GM10266 (cell line): ENCODE data around the gene DEXI.

ENCODE experiments used
- DNase-seq: peaks from one replicate; pipeline ENCODE4 v3.0.0; 2012; ENCODE audit errors: extremely low spot score
- CTCF ChIP-seq: IDR thresholded peaks from 2 replicates; pipeline ENCODE4 v1.5.1; 2012; ENCODE audit warnings: mild to moderate bottlenecking, low read depth; ENCODE audit not compliant: control insufficient read depth, insufficient read depth; ENCODE audit errors: missing control alignments

The DEXI gene

DNA sequence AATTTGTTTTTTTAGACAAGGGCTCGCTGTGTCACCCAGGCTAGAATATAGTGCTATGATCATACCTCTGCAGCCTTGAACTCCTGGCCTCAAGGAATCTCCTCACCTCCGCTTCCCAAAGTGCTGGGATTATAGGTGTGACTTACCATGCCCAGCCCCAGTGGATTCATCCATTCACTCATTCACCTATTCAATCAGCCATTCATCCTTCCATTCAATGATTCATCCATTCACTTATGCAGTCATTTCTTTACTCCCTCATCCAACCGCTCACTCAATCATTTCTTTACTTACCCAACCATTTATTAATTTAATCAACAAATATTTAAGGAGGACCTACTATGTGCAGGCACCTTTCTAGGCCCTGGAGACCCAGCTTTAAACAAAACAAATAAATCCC, 25.7 kb downstream of the DEXI start:
- no peak for DNase-seq
- TF ChIP-seq CTCF: no peak

GRCh38 chr16:10911267-10911666, 31.0 kb downstream of the DEXI start:
- no peak for DNase-seq
- no peak for TF ChIP-seq CTCF

GRCh38 chr16:10907757-10908045, 34.6 kb downstream of the DEXI start:
- DNase-seq: no peak
- TF ChIP-seq CTCF: no peak

DNA sequence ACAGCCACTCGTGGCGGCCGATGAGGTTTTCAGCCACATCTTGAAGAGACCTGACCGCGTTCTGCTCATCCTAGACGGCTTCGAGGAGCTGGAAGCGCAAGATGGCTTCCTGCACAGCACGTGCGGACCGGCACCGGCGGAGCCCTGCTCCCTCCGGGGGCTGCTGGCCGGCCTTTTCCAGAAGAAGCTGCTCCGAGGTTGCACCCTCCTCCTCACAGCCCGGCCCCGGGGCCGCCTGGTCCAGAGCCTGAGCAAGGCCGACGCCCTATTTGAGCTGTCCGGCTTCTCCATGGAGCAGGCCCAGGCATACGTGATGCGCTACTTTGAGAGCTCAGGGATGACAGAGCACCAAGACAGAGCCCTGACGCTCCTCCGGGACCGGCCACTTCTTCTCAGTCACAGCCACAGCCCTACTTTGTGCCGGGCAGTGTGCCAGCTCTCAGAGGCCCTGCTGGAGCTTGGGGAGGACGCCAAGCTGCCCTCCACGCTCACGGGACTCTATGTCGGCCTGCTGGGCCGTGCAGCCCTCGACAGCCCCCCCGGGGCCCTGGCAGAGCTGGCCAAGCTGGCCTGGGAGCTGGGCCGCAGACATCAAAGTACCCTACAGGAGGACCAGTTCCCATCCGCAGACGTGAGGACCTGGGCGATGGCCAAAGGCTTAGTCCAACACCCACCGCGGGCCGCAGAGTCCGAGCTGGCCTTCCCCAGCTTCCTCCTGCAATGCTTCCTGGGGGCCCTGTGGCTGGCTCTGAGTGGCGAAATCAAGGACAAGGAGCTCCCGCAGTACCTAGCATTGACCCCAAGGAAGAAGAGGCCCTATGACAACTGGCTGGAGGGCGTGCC, 35.1 kb downstream of the DEXI start:
- TF ChIP-seq CTCF: no peak
- no peak for DNase-seq

GRCh38 chr16:10906482-10906881, 35.8 kb downstream of the DEXI start:
- no peak for TF ChIP-seq CTCF
- no peak for DNase-seq

DNA sequence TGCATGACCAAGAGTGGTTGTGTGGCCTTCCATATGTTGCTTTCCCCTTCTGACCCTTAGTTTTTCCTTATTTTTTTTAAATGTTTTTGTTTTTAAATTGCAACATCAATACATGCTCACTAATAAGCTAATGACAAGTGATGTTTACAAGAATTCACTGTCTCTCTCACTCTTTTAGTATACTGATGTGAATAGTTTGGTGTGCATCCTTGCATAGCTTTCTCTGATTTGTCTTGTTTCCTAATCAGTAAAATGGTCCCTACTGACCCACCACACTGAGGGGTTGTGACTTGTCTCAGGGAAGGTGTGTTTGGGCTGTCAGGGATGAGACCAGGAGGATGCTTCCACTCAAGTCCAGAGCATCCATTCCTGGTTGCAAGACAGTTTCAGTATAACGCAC, 39.3 kb downstream of the DEXI start:
- DNase-seq: no peak

More for the DNA sequence above, 39.3 kb downstream of the DEXI start:
- no peak for TF ChIP-seq CTCF
